Right lobe of liver (tissue), 6 donors: Measurements from ENCODE around the gene EIF2B4. TPM values are rescaled to one million over a fixed set of nuclear protein-coding genes. Genes with fewer than 3 reads are reported as not detected.

Experiments
- ATAC-seq, 4 donors: fragments of 200-7000 bp; cut with Tn5 transposase; one replicate each; pipeline ENCODE4 v1.9.1; 2020; ENCODE audit warnings: mild to moderate bottlenecking in 4 of 4, moderate library complexity in 4 of 4
- DNase-seq, 3 donors: peaks; one replicate each; pipeline ENCODE4 v3.0.0-alpha.2; 2020
- H3K27ac ChIP-seq, 3 donors: fragments of 200-600 bp; one replicate each; pipeline ENCODE4 v1.8.0; 2022
- H3K27me3 ChIP-seq, 2 donors: fragments of 200-600 bp; one replicate each; pipeline ENCODE4 v1.8.0; 2022
- H3K36me3 ChIP-seq, 4 donors: fragments of 200-600 bp; sonication (generic) in 1 of 4; one replicate each; pipeline versions ENCODE4 v1.5.1 to v1.8.0; 2017 to 2022; ENCODE audit warnings: control low read depth in 1 of 4
- H3K4me1 ChIP-seq, 4 donors: fragments of 200-600 bp; sonication (generic) in 1 of 4; one replicate each; pipeline versions ENCODE4 v1.5.1 to v1.8.0; 2017 to 2022; ENCODE audit warnings: control low read depth in 1 of 4
- H3K4me3 ChIP-seq, 3 donors: fragments of 200-600 bp; one replicate each; pipeline ENCODE4 v1.8.0; 2022
- H3K9me3 ChIP-seq, 4 donors: fragments of 200-600 bp; sonication (generic) in 1 of 4; one replicate each; pipeline versions ENCODE4 v1.5.1 to v1.8.0; 2017 to 2022; ENCODE audit warnings: control low read depth in 1 of 4
- CTCF ChIP-seq, 4 donors: fragments of 200-600 bp in 3 of 4; fragments of 450-650 bp in 1 of 4; IDR thresholded peaks; one replicate each; pipeline versions ENCODE4 v1.5.1 to v1.8.0; 2016 to 2022; ENCODE audit warnings: antibody characterized with exemption in 4 of 4, mild to moderate bottlenecking in 2 of 4
- POLR2A ChIP-seq: fragments of 450-650 bp; IDR thresholded peaks from one replicate; pipeline ENCODE4 v1.6.1; 2017; ENCODE audit warnings: antibody characterized with exemption, mild to moderate bottlenecking
- WGBS: methylation state at CpG from one replicate; pipeline ENCODE4 v1.1.6; 2018; ENCODE audit warnings: low coverage, low lambda C conversion rate; ENCODE audit not compliant: insufficient coverage; ENCODE audit errors: missing lambda C conversion rate; 5-methylcytosine and 5-hydroxymethylcytosine counted together
- intact Hi-C, 2 donors: fragments of 100-400 bp; cut with DNase I; formaldehyde crosslinking; loops; one replicate each; pipeline versions ENCODE4 v1.11.2 to v1.14.1; 2022
- total RNA-seq, 6 experiments: library from RNA; depleted of rRNA in 2 of 6; stranded (reverse); fragments of >200 nt in 2 of 6; fragmentation: NEBNext Ultra II Directional in 3 of 6; extraction: Animal tissue kit (Norgen Biotek cat#: 25700) in 3 of 6; gene quantifications; one replicate each; pipeline versions ENCODE4 v1.1.0 to v1.2.4, GENCODE V29; 2016 to 2023
- donor health status: DM: no; HTN: yes; CAD: no.
- donor health status: DM: no; HTN: no; CAD: no.
- donor health status: DM: no; HTN: no; CAD: no.
- donor health status: DM: no; HTN: yes; CAD: no.
- donor health status: DM: no; HTN: yes; CAD: no.

Gene EIF2B4
- total RNA-seq, 6 experiments from 2014 or later, result 17.6 to 25.0 (median 20.9) TPM

GRCh38 chr2:27398962-27399361 is 28.8 kb upstream of the EIF2B4 start:
- no peak overlapping the region for H3K27ac ChIP-seq
- H3K36me3 ChIP-seq, result no peaks in the 10 kb centered on the region
- no peak for TF ChIP-seq POLR2A
- no peak for TF ChIP-seq CTCF (IDR thresholded peaks at IDR 0.05)
- no peaks in the 10 kb centered on the region for H3K27me3 ChIP-seq
- ATAC-seq, result no peak
- no peaks in the 10 kb centered on the region for H3K9me3 ChIP-seq
- DNase-seq, result no peak
- H3K4me3 ChIP-seq, result no peak overlapping the region
- H3K4me1 ChIP-seq, result no peaks in the 10 kb centered on the region
- 86% methylated on average over 5 of the region's 5 CpGs for WGBS
- intact Hi-C loops, result no loop called here

- DNase-seq, result no peak
These were observed 23.1 kb upstream of the EIF2B4 start for GRCh38 chr2:27393225-27393624.

GRCh38 chr2:27390822-27391679 is 20.9 kb upstream of the EIF2B4 start:
- no peak for DNase-seq
- Histone ChIP-seq H3K36me3 (peaks cover 0 to 5% (median 0%) of the 10 kb centered on the region in 4 donors), H3K9me3 (no peaks in the 10 kb centered on the region), H3K27ac (no peak overlapping the region), H3K4me1 (no peaks in the 10 kb centered on the region), H3K27me3 (no peaks in the 10 kb centered on the region), H3K4me3 (no peak overlapping the region)
- WGBS, result 90% methylated on average over 9 of the region's 9 CpGs
- ATAC-seq, result no peak
- TF ChIP-seq POLR2A (no peak), CTCF (IDR thresholded peaks at IDR 0.05) (no peak)
- intact Hi-C loops, result no loop called here

More at GRCh38 chr2:27393225-27393624, 23.1 kb upstream of the EIF2B4 start:
- WGBS, result 95% methylated on average over 8 of the region's 33 CpGs
- intact Hi-C loops, result no loop called here
- ATAC-seq, result no peak
- H3K9me3 ChIP-seq, result no peaks in the 10 kb centered on the region
- H3K36me3 ChIP-seq, result peaks cover 0 to 5% (median 0%) of the 10 kb centered on the region in 4 donors
- TF ChIP-seq POLR2A (no peak), CTCF (IDR thresholded peaks at IDR 0.05) (no peak)
- H3K4me1 ChIP-seq, result no peaks in the 10 kb centered on the region
- H3K27ac ChIP-seq, result no peak overlapping the region
- H3K4me3 ChIP-seq, result no peak overlapping the region
- no peaks in the 10 kb centered on the region for H3K27me3 ChIP-seq

GRCh38 chr2:27381577-27382181 is 11.5 kb upstream of the EIF2B4 start:
- Histone ChIP-seq H3K27ac (no peak overlapping the region), H3K36me3 (peaks cover 0 to 39% (median 8%) of the 10 kb centered on the region in 4 donors), H3K9me3 (no peaks in the 10 kb centered on the region), H3K27me3 (no peaks in the 10 kb centered on the region), H3K4me1 (peaks cover 0 to 35% (median 13%) of the 10 kb centered on the region in 4 donors), H3K4me3 (no peak overlapping the region)
- intact Hi-C loops, result no loop called here
- TF ChIP-seq POLR2A, result no peak
- TF ChIP-seq CTCF (IDR thresholded peaks at IDR 0.05), result no peak
- DNase-seq (no peak), ATAC-seq (no peak)
- WGBS, result 96% methylated on average over 5 of the region's 10 CpGs
